Skin of body (tissue), 2 donors: ENCODE data around the gene MCTP1. TPM values are rescaled to one million over a fixed set of nuclear protein-coding genes. Genes with fewer than 3 reads are reported as not detected.
"Not testable (repeated sequence)": the region's sequence is repeated elsewhere in the genome, so short reads cannot be mapped to it uniquely, and the experiment has no call there.

Source experiments
- DNase-seq: peaks from one replicate; lab custom pipeline; 2025; lab: John Stamatoyannopoulos, UW
- total RNA-seq: library from RNA; depleted of rRNA; stranded (reverse); fragments of >200 nt; gene quantifications from one replicate; pipeline ENCODE4 v1.2.3, GENCODE V29; 2014

MCTP1 gene
- total RNA-seq, 1 donor from 2014 or later, result 30.8 TPM

GRCh38 chr5:94888674-94889073 is 396.2 kb downstream of the MCTP1 start:
- DNase-seq, result no peak

GRCh38 chr5:94885931-94886330 is 399.0 kb downstream of the MCTP1 start:
- DNase-seq, result no peak

- no peak for DNase-seq
Observed at GRCh38 chr5:94884311-94884710, 400.6 kb downstream of the MCTP1 start.

GRCh38 chr5:94872526-94872925 is 412.4 kb downstream of the MCTP1 start:
- DNase-seq, result no peak

GRCh38 chr5:94870511-94871183 is 414.2 kb downstream of the MCTP1 start:
- no peak for DNase-seq

- no peak for DNase-seq
Observed at GRCh38 chr5:94869921-94870320, 415.0 kb downstream of the MCTP1 start.

GRCh38 chr5:94863951-94864350 is 420.9 kb downstream of the MCTP1 start:
- DNase-seq, result no peak

GRCh38 chr5:94857111-94857510 is 427.8 kb downstream of the MCTP1 start:
- no peak for DNase-seq

- no peak for DNase-seq
Observed at GRCh38 chr5:94856257-94856800, 428.6 kb downstream of the MCTP1 start.

- DNase-seq, result no peak
Observed at GRCh38 chr5:94855543-94855942, 429.4 kb downstream of the MCTP1 start.

GRCh38 chr5:94853120-94853519 is 431.8 kb downstream of the MCTP1 start:
- no peak for DNase-seq

- no peak for DNase-seq
Observed at GRCh38 chr5:94850960-94851359, 433.9 kb downstream of the MCTP1 start.

GRCh38 chr5:94849821-94850736 is 434.8 kb downstream of the MCTP1 start:
- DNase-seq, result peak; percentile 44

GRCh38 chr5:94849324-94849723 is 435.6 kb downstream of the MCTP1 start:
- no peak for DNase-seq

- no peak for DNase-seq
Observed at GRCh38 chr5:94847726-94848125, 437.2 kb downstream of the MCTP1 start.

GRCh38 chr5:94847019-94847418 is 437.9 kb downstream of the MCTP1 start:
- no peak for DNase-seq

GRCh38 chr5:94845696-94846095 is 439.2 kb downstream of the MCTP1 start:
- not testable (repeated sequence) for DNase-seq

GRCh38 chr5:94841598-94842322 is 443.1 kb downstream of the MCTP1 start:
- no peak for DNase-seq

GRCh38 chr5:94833851-94834250 is 451.0 kb downstream of the MCTP1 start:
- no peak for DNase-seq

- DNase-seq, result no peak
Observed at GRCh38 chr5:94832685-94833084, 452.2 kb downstream of the MCTP1 start.

- no peak for DNase-seq
Observed at GRCh38 chr5:94830520-94830919, 454.4 kb downstream of the MCTP1 start.

- not testable (repeated sequence) for DNase-seq
Observed at GRCh38 chr5:94828222-94828621, 456.7 kb downstream of the MCTP1 start.
